HG02870 (cell line): ENCODE results near the gene FATE1.

Experiments
- ATAC-seq: cut with Tn5 transposase; IDR thresholded peaks from one replicate; pipeline ENCODE4 v1.9.1; 2021; ENCODE audit warnings: mild to moderate bottlenecking, moderate library complexity; ENCODE audit not compliant: unreplicated experiment

FATE1 gene

DNA sequence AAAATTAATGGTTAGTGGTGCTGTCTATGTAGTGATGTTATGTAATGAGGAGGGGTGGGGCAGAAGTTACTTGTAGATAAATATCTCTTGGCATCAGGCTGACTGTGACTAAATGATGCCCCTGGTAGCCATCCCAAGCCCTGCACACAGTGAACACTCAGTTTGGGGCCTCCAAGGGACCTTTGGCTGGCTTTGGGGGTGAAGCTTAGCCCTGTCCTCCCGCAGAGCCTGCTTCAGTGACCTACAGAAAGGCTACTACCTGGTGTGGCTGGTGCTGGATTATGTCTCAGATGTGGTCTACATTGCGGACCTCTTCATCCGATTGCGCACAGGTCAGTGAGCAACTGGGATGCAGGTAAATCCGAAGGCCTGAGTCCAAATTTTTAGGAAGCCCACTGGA, 26.5 kb downstream of the FATE1 start:
- ATAC-seq, result no peak

DNA sequence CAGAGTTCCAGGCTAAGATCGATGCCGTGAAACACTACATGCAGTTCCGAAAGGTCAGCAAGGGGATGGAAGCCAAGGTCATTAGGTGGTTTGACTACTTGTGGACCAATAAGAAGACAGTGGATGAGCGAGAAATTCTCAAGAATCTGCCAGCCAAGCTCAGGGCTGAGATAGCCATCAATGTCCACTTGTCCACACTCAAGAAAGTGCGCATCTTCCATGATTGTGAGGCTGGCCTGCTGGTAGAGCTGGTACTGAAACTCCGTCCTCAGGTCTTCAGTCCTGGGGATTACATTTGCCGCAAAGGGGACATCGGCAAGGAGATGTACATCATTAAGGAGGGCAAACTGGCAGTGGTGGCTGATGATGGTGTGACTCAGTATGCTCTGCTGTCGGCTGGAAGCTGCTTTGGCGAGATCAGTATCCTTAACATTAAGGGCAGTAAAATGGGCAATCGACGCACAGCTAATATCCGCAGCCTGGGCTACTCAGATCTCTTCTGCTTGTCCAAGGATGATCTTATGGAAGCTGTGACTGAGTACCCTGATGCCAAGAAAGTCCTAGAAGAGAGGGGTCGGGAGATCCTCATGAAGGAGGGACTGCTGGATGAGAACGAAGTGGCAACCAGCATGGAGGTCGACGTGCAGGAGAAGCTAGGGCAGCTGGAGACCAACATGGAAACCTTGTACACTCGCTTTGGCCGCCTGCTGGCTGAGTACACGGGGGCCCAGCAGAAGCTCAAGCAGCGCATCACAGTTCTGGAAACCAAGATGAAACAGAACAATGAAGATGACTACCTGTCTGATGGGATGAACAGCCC, 28.0 kb downstream of the FATE1 start:
- no peak for ATAC-seq

- ATAC-seq, result no peak
Measured at GRCh38 chrX:151745651-151746050, 29.8 kb downstream of the FATE1 start.

GRCh38 chrX:151746502-151746901, 30.7 kb downstream of the FATE1 start:
- no peak for ATAC-seq

DNA sequence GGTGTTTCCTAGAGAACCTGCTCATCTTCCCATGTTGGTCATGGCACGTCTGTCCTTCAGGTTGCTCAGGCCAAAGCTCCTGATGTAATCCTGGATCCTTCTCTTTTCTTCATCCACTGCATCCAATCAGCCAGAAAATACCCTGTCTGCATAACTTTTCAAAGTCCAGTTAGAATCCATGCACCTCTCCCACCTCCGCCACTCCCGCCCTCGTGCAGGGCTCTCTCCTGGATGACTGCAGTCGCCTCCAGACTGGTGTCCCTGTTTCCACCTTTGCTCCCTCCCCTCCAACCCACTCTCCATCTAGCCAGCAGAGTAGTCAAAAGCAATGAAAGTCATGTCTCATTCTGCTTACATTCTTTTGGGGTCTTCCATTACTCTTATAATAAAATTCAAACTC, 34.7 kb downstream of the FATE1 start:
- no peak for ATAC-seq

DNA sequence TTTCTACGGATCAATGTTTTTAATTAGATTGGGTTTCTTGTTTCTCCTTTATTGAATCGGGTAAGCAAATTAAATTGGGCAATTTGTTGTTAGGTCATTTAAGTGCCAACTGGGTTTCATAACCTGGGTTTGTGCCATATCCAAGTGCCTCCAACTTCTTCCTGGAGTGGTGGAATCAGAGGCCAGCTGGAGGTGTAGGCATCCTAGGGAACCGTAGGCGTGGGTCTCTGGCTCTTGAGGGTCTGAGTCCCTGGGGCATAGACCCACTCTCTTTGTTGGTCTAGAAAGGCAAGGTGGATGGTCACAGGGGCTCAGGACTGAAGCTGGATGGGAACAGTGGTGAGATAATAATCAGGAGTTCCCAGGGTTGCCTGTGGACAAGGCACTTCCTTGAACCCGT, 37.0 kb downstream of the FATE1 start:
- no peak for ATAC-seq

DNA sequence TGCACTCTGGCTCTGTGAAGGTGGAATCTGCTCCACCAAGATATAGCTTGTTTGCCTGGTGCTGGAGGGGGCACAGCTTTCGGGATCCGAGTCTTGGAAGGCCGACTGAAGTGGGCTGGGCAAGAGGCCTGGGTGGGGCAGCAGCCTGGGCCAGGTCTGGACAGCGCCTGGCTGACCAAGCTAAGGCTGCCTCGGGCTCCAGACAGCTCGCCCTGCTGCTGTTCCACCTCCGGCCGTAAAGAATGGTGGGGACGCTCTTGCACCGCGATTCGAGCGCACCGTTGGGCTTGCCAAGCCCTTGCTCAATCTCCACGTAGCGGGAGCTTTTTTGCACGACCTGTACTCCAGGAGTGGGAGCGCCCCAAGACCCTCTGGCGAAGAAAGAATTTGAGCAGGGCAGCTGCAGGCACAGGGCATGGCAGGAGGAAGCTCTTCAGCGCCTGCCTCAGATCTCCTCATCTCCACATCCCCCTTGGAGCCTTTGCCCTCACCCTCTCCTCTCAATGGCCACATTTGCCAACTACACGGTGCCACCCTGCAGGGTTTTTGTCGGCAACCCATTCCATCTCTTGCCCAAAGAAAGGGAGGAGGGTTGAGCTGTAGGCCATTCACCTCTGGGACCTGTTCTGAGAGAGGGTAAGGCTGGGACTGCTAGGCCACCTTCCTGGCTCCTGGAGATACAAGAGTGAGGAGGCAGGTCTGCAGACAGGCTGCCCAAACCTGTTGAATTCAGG, 37.6 kb downstream of the FATE1 start:
- ATAC-seq, result peak; percentile 91

DNA sequence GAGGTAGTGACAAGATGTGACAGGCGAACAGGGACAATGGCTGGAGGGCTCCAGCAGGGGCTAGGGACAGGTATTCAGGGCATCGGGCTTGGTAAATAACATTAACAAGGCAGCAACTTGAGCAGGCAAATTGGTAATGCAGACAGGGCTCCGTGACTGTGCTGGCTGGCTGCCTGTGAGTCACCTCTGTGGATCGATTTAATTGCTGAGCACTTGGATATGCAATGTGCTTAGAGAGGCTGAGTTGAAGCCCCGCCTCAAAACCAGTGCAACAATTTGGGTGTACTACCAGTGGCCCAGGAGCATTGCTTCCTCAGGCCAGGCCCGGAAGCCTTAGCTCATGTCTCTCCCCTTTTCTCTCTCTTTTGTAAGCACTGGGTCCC, 38.2 kb downstream of the FATE1 start:
- no peak for ATAC-seq

- no peak for ATAC-seq
Measured at GRCh38 chrX:151754641-151755215, 38.9 kb downstream of the FATE1 start.

DNA sequence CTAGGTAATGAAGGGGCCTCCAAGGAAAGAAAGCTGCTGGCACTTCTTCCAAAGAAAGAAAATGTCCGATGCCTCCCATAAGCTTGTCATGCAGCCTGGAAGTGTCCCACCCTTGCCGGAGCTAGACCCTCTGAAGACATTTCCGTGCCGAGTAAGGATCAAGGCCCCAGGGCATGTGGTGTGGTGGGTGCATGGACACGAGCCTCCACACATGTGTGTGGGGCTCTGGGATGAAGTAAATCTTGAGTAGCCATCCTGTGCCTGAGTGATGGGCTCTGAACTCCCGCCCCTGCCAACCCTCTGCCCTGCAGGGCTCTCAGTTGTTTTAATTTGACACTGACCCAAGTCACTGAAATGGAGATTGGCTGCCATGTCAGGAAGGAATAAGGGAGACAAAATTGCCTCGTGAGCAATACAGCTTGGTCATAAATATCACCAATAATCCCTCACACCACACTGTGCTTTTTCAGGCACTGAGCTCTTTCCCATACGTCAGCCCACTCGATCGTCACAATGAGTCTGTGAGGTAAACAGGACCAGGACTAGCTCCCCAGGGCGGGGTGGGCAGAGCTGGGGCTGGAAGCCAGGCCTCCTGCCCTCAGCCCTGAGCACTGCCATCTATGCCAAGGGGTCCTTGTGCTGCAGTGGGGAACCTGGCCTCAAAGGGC, 43.3 kb downstream of the FATE1 start:
- no peak for ATAC-seq

GRCh38 chrX:151762802-151763201, 47.0 kb downstream of the FATE1 start:
- ATAC-seq, result no peak

- no peak for ATAC-seq
Measured at GRCh38 chrX:151763711-151764110, 47.9 kb downstream of the FATE1 start.

GRCh38 chrX:151765026-151765425, 49.2 kb downstream of the FATE1 start:
- ATAC-seq, result no peak

DNA sequence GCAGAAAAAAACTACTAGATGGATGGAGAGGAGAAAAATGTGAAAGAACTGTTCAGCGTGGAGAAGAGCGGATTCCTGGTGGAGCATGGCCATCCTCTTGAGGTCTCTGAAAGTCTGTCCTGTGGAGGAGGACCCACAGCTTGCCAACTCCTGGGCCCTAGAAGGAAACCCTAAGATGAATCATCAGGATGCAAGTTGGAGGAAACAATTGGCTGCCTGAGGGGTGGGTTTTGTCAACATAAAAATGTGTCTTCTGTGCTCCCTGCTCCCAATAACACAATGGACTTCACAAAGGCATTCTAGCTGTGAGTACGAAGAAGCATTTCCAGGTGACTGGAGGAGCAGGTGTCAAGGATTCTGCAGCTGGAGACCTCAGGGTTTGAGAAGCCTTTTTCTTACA, 55.9 kb downstream of the FATE1 start:
- no peak for ATAC-seq
